GM18870 (cell line): Measurements from ENCODE around the gene RPTOR.

Experiments
- ATAC-seq: cut with Tn5 transposase; IDR thresholded peaks from one replicate; pipeline ENCODE4 v1.9.1; 2021; ENCODE audit warnings: moderate library complexity; ENCODE audit not compliant: unreplicated experiment

RPTOR gene

GRCh38 chr17:80712606-80713005 lies 168.0 kb downstream of the RPTOR start:
- no peak for ATAC-seq

- ATAC-seq: no peak
Observed at GRCh38 chr17:80716986-80717719, 172.5 kb downstream of the RPTOR start.

GRCh38 chr17:80717720-80718083 lies 173.1 kb downstream of the RPTOR start:
- no peak for ATAC-seq

GRCh38 chr17:80718428-80718827 lies 173.8 kb downstream of the RPTOR start:
- no peak for ATAC-seq

GRCh38 chr17:80719449-80719848 lies 174.8 kb downstream of the RPTOR start:
- ATAC-seq: no peak

- ATAC-seq: no peak
Observed at GRCh38 chr17:80720610-80721577, 176.3 kb downstream of the RPTOR start.

- no peak for ATAC-seq
Observed at GRCh38 chr17:80722661-80723060, 178.0 kb downstream of the RPTOR start.

GRCh38 chr17:80724775-80725266 lies 180.2 kb downstream of the RPTOR start:
- no peak for ATAC-seq

- no peak for ATAC-seq
Observed at GRCh38 chr17:80725517-80725916, 180.9 kb downstream of the RPTOR start.

GRCh38 chr17:80726558-80727408 lies 182.1 kb downstream of the RPTOR start:
- no peak for ATAC-seq

GRCh38 chr17:80727409-80727755 lies 182.7 kb downstream of the RPTOR start:
- ATAC-seq: no peak

GRCh38 chr17:80729016-80729415 lies 184.4 kb downstream of the RPTOR start:
- ATAC-seq: no peak

- ATAC-seq: no peak
Observed at GRCh38 chr17:80729761-80730160, 185.1 kb downstream of the RPTOR start.

- ATAC-seq: no peak
Observed at GRCh38 chr17:80730739-80731138, 186.1 kb downstream of the RPTOR start.

- ATAC-seq: no peak
Observed at GRCh38 chr17:80731323-80731722, 186.7 kb downstream of the RPTOR start.

- ATAC-seq: no peak
Observed at GRCh38 chr17:80732268-80732667, 187.6 kb downstream of the RPTOR start.

- ATAC-seq: no peak
Observed at GRCh38 chr17:80737106-80738019, 192.7 kb downstream of the RPTOR start.

GRCh38 chr17:80738020-80738808 lies 193.6 kb downstream of the RPTOR start:
- ATAC-seq: no peak
